MG63 (cell line): ENCODE data around the gene PERM1. TPM values are rescaled to one million over a fixed set of nuclear protein-coding genes. Genes with fewer than 3 reads are reported as not detected.
"Not testable (repeated sequence)": the region's sequence is repeated elsewhere in the genome, so short reads cannot be mapped to it uniquely, and the experiment has no call there.

Experiments
- DNase-seq: peaks from one replicate; pipeline ENCODE4 v3.0.0-alpha.2; 2020
- H3K27me3 ChIP-seq: fragments of 250-450 bp; sonication (Bioruptor Pico); 2 replicates; pipeline ENCODE4 v1.5.1; 2020; ENCODE audit warnings: mild to moderate bottlenecking, moderate library complexity
- H3K36me3 ChIP-seq: fragments of 250-450 bp; sonication (Bioruptor Pico); 2 replicates; pipeline ENCODE4 v1.5.1; 2020; ENCODE audit warnings: mild to moderate bottlenecking, moderate library complexity
- H3K4me3 ChIP-seq: fragments of 250-450 bp; sonication (Bioruptor Pico); 2 replicates; pipeline ENCODE4 v1.5.1; 2020; ENCODE audit warnings: mild to moderate bottlenecking, moderate library complexity
- H3K9me3 ChIP-seq: fragments of 250-450 bp; sonication (Bioruptor Pico); 2 replicates; pipeline ENCODE4 v1.5.1; 2020; ENCODE audit warnings: mild to moderate bottlenecking, moderate library complexity
- total RNA-seq: library from RNA; depleted of rRNA; stranded (reverse); fragments of >200 nt; shearing (Covaris generic); gene quantifications from 2 replicates; pipeline ENCODE4 v1.2.3, GENCODE V29; 2014; ENCODE audit warnings: low replicate concordance

PERM1 gene
- total RNA-seq, 1 experiment from 2014 or later, result 0.13 TPM

- H3K36me3 ChIP-seq, result no peaks in the 10 kb centered on the region
- no peaks in the 10 kb centered on the region for H3K27me3 ChIP-seq
- H3K4me3 ChIP-seq, result no peak overlapping the region
- no peaks in the 10 kb centered on the region for H3K9me3 ChIP-seq
- DNase-seq, result no peak
Observed at GRCh38 chr1:1003618-1004419, 21.9 kb upstream of the PERM1 start.

GRCh38 chr1:1001057-1001783 lies 19.3 kb upstream of the PERM1 start:
- Histone ChIP-seq H3K27me3 (no peaks in the 10 kb centered on the region), H3K4me3 (peak overlapping the region; percentile 84), H3K36me3 (no peaks in the 10 kb centered on the region), H3K9me3 (no peaks in the 10 kb centered on the region)
- DNase-seq, result peak; percentile 38

GRCh38 chr1:1000357-1001056 lies 18.6 kb upstream of the PERM1 start:
- H3K36me3 ChIP-seq, result no peaks in the 10 kb centered on the region
- no peaks in the 10 kb centered on the region for H3K9me3 ChIP-seq
- H3K4me3 ChIP-seq, result peak overlapping the region; percentile 84
- peak; percentile 85 for DNase-seq
- H3K27me3 ChIP-seq, result no peaks in the 10 kb centered on the region

- Histone ChIP-seq H3K27me3 (no peaks in the 10 kb centered on the region), H3K36me3 (no peaks in the 10 kb centered on the region), H3K9me3 (no peaks in the 10 kb centered on the region), H3K4me3 (peak within 1 kb of the TSS; percentile 84)
- peak; percentile 94 for DNase-seq
Observed at GRCh38 chr1:999725-1000356, 17.9 kb upstream of the PERM1 start, which contains the start of gene HES4. HES4 (minus strand) TSS chr1:1000097; CDS start chr1:999973, 124 bp downstream.

DNA sequence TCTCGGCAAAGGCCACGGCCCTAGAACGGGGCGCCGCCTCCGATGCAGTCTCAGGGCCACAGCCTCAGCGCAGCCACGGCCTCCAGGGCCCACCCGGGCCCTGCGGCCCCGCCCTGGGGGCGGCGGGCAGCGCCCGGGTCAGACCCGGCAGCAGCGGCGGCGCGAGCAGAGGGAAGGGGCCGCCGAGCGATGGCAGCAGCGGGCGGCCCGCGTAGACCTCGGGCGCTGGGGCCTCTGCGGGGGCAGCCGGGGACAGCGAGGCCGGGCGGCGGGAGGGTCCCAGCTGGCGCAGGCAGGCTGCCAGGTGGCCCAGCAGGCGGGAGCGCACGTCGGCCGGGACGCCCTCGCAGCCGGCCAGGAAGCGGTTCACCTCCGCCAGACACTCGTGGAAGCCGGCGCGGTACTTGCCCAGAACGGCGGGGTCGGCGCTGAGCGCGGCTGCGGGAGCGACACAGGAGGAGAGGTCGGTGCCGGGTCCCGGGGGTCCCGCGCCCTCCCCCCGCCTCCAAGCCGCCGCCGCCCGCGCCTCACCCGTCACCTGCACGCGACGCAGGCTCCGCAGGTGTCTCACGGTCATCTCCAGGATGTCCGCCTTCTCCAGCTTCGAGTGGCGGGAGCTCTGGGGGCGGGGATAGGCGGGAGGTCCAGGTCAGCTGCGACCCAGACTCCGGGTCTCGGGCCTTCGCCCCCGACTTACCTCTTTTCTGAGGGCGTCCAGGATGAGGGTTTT lies 17.3 kb upstream of the PERM1 start:
- peak overlapping the region; percentile 84 for H3K4me3 ChIP-seq
- peak; percentile 43 for DNase-seq
- H3K36me3 ChIP-seq, result no peaks in the 10 kb centered on the region
- H3K27me3 ChIP-seq, result no peaks in the 10 kb centered on the region
- H3K9me3 ChIP-seq, result no peaks in the 10 kb centered on the region

- H3K9me3 ChIP-seq, result no peaks in the 10 kb centered on the region
- peak overlapping the region; percentile 84 for H3K4me3 ChIP-seq
- no peak for DNase-seq
- no peaks in the 10 kb centered on the region for H3K27me3 ChIP-seq
- no peaks in the 10 kb centered on the region for H3K36me3 ChIP-seq
Observed at GRCh38 chr1:998745-998994, 16.8 kb upstream of the PERM1 start.

- Histone ChIP-seq H3K9me3 (no peaks in the 10 kb centered on the region), H3K36me3 (no peaks in the 10 kb centered on the region), H3K4me3 (no peak overlapping the region), H3K27me3 (no peaks in the 10 kb centered on the region)
- no peak for DNase-seq
Observed at GRCh38 chr1:997993-998744, 16.3 kb upstream of the PERM1 start.

- Histone ChIP-seq H3K4me3 (no peak overlapping the region), H3K9me3 (no peaks in the 10 kb centered on the region), H3K27me3 (no peaks in the 10 kb centered on the region), H3K36me3 (no peaks in the 10 kb centered on the region)
- DNase-seq, result no peak
Observed at GRCh38 chr1:997713-997992, 15.8 kb upstream of the PERM1 start.

DNA sequence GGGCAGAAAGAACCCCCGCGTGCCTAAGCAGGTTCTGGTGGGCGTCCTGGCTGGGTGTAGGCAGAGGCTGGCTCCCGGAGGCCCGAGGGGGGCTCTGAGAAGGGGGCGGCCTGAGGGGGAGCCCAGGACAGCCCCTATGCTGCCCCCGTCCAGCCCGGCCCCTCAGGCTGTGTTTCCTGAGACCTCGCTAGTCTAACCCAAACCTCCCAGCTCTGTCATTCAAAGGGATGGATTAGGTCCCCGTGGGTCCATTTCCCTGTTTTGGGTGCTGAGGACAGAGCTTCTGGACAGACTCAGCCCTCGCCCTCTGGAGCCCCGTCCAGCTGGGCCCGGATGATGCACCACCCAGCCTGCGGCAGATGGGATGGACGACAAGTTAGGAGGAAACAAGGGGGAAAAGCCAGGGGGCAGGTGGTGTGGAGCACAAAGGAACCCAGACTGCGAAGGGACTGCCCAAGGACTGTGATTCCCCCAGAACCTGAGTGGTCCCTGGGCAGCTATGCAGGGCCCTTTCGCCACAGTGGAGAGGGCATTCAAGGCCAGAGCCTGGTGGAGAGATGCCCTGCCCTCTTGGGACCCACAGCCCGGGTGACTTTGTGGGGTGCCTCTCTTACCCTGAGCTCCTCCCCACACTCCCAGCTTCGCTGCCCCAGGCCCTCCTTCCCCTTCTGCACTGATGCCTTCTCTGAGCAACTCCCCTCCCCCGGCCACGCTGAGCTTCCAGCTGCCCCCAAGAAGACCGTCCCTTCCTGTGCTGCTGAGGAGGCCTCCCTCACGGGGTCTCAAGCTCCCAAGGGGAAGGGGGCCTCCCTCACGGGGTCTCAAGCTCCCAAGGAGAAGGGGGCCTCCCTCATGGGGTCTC lies 15.2 kb upstream of the PERM1 start:
- Histone ChIP-seq H3K36me3 (no peaks in the 10 kb centered on the region), H3K9me3 (no peaks in the 10 kb centered on the region), H3K27me3 (no peaks in the 10 kb centered on the region), H3K4me3 (no peak overlapping the region)
- no peak for DNase-seq

GRCh38 chr1:995665-996633 lies 14.1 kb upstream of the PERM1 start:
- Histone ChIP-seq H3K9me3 (no peaks in the 10 kb centered on the region), H3K36me3 (no peaks in the 10 kb centered on the region), H3K27me3 (no peaks in the 10 kb centered on the region), H3K4me3 (no peak overlapping the region)
- no peak for DNase-seq

DNA sequence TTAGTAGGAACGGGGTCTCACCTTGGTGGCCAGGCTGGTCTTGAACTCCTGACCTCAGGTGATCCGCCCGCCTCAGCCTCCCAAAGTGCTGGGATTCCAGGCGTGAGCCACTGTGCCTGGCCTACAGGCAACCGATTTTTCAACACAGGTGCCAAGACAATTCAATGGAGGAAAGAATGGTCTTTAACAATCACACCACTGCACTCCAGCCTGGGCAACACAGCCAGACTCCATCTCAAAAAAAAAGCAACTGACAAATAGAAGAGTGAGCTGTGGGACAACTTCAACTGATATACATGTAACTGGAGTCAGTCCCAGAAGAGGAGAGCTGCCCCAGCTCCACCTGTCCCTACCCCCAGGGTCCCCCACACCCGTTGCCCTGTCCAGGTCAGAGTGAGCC lies 12.7 kb upstream of the PERM1 start:
- DNase-seq, H3K4me3 ChIP-seq, H3K9me3 ChIP-seq, H3K27me3 ChIP-seq, H3K36me3 ChIP-seq: not testable (repeated sequence)

DNA sequence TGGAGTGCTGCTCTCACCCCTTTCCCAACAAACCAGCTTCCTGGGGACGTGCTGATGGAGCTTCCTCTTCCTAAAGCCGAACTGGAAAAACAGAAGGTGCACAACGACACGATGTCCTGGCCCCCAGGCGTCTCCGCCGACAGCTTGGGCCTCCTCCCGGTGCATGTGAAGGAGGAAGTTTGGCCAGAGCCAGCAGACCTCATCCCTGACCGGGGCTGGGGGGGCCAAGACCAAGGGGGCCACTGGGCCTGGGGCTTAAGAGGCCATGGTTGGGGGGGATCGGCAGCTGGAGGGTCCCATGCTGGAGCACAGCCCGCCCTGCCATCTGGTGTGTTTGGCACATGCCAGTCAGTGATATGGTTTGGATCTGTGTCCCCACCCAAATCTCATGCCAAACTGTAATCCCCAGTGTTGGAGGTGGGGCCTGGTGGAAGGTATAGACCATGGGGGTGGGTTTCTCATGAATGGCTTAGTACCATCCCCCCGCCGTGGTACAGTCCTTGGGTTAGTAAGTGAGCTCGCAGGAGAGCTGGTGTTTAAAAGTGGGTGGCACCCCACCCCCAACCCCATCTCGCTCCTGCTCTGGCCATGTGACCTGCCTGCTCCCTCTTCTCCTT lies 11.6 kb upstream of the PERM1 start:
- DNase-seq, result no peak
- Histone ChIP-seq H3K36me3 (no peaks in the 10 kb centered on the region), H3K27me3 (no peaks in the 10 kb centered on the region), H3K4me3 (no peak overlapping the region), H3K9me3 (no peaks in the 10 kb centered on the region)

DNA sequence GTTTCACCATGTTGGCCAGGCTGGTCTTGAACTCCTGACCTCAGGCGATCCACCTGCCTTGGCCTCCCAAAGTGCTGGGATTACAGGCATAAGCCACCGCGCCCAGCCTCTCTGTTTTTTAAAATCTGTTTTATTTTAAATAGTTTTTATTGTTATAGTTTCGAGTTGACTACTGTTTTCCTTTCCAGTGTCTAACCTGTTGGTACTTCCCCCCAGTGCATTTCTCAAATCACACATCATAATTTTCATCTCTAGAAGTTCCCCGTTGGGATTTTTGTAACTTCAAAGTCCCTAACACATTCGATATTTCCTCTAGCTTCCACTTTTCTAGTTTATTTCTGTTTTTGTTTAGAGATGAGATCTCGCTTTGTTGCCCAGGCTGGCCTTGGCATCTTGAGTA lies 10.5 kb upstream of the PERM1 start:
- H3K27me3 ChIP-seq, result no peaks in the 10 kb centered on the region
- H3K4me3 ChIP-seq, result no peak overlapping the region
- no peak for DNase-seq
- no peaks in the 10 kb centered on the region for H3K36me3 ChIP-seq
- H3K9me3 ChIP-seq, result no peaks in the 10 kb centered on the region

GRCh38 chr1:991895-992294 lies 10.0 kb upstream of the PERM1 start:
- Histone ChIP-seq H3K4me3 (no peak overlapping the region), H3K36me3 (no peaks in the 10 kb centered on the region), H3K9me3 (no peaks in the 10 kb centered on the region), H3K27me3 (no peaks in the 10 kb centered on the region)
- DNase-seq, result no peak
